HCT116 (cell line): ENCODE data around the gene NDUFA1. TPM values are rescaled to one million over a fixed set of nuclear protein-coding genes. Genes with fewer than 3 reads are reported as not detected.

Experiments
- total RNA-seq: library from RNA; stranded (reverse); gene quantifications from one replicate; pipeline ENCODE4 v1.2.1, GENCODE V29; 2021; ENCODE audit not compliant: unreplicated experiment

NDUFA1 gene
- total RNA-seq, 1 experiment from 2014 or later = 92.2 TPM

Other genes with a start within 250 kb of the NDUFA1 start
- 10.8 TPM for gene SEPTIN6, start 178.7 kb upstream of the NDUFA1 start, total RNA-seq
- 1.1 TPM for gene SOWAHD, start 113.2 kb upstream of the NDUFA1 start, total RNA-seq
- 1,940 TPM for gene RPL39, start 80.2 kb upstream of the NDUFA1 start, total RNA-seq
- 11.9 TPM for gene UPF3B, start 18.9 kb upstream of the NDUFA1 start, total RNA-seq
- 8.1 TPM for gene RNF113A, start 99 bp upstream of the NDUFA1 start, total RNA-seq
- gene AKAP14, start 24.1 kb downstream of the NDUFA1 start, total RNA-seq = not detected
- 9.3 TPM for gene NKAP, start 71.9 kb downstream of the NDUFA1 start, total RNA-seq
- gene RHOXF2B, start 205.9 kb downstream of the NDUFA1 start, total RNA-seq = not detected
- gene RHOXF1, start 244.1 kb downstream of the NDUFA1 start, total RNA-seq = 0.52 TPM